Measurements from ENCODE around the gene PRKAR2A. TPM values are rescaled to one million over a fixed set of nuclear protein-coding genes. Genes with fewer than 3 reads are reported as not detected.
"Not testable (repeated sequence)": the region's sequence is repeated elsewhere in the genome, so short reads cannot be mapped to it uniquely, and the experiment has no call there.

Gene PRKAR2A
- total RNA-seq, 1 experiment from 2014 or later, result 7.8 TPM

- no peaks in the 10 kb centered on the region for H3K36me3 ChIP-seq
- no peaks in the 10 kb centered on the region for H3K9me3 ChIP-seq
- DNase-seq, result no peak
- H3K27me3 ChIP-seq, result no peaks in the 10 kb centered on the region
- H3K4me3 ChIP-seq, result no peak overlapping the region
These were observed 91.0 kb downstream of the PRKAR2A start for GRCh38 chr3:48756640-48757039.

GRCh38 chr3:48750856-48751255 is 96.8 kb downstream of the PRKAR2A start:
- Histone ChIP-seq H3K36me3 (no peaks in the 10 kb centered on the region), H3K9me3 (no peaks in the 10 kb centered on the region), H3K27me3 (no peaks in the 10 kb centered on the region), H3K4me3 (no peak overlapping the region)
- DNase-seq, result no peak

GRCh38 chr3:48748754-48749153 is 98.9 kb downstream of the PRKAR2A start:
- Histone ChIP-seq H3K4me3 (no peak overlapping the region), H3K27me3 (no peaks in the 10 kb centered on the region), H3K9me3 (no peaks in the 10 kb centered on the region), H3K36me3 (no peaks in the 10 kb centered on the region)
- DNase-seq, result no peak

GRCh38 chr3:48747706-48748105 is 100.0 kb downstream of the PRKAR2A start:
- Histone ChIP-seq H3K36me3 (no peaks in the 10 kb centered on the region), H3K4me3 (no peak overlapping the region), H3K27me3 (no peaks in the 10 kb centered on the region), H3K9me3 (no peaks in the 10 kb centered on the region)
- no peak for DNase-seq

- no peak for DNase-seq
- Histone ChIP-seq H3K9me3 (no peaks in the 10 kb centered on the region), H3K4me3 (no peak overlapping the region), H3K27me3 (no peaks in the 10 kb centered on the region), H3K36me3 (no peaks in the 10 kb centered on the region)
These were observed 100.6 kb downstream of the PRKAR2A start for GRCh38 chr3:48747015-48747615.

- Histone ChIP-seq H3K9me3 (no peaks in the 10 kb centered on the region), H3K4me3 (no peak overlapping the region), H3K27me3 (no peaks in the 10 kb centered on the region), H3K36me3 (no peaks in the 10 kb centered on the region)
- DNase-seq, result no peak
These were observed 103.9 kb downstream of the PRKAR2A start for GRCh38 chr3:48743773-48744172.

- H3K9me3 ChIP-seq, H3K4me3 ChIP-seq, H3K27me3 ChIP-seq, DNase-seq, H3K36me3 ChIP-seq: not testable (repeated sequence)
These were observed 106.4 kb downstream of the PRKAR2A start for GRCh38 chr3:48741226-48741625.

GRCh38 chr3:48739955-48740823 is 107.5 kb downstream of the PRKAR2A start:
- peak; percentile 57 for DNase-seq
- H3K9me3 ChIP-seq, result no peaks in the 10 kb centered on the region
- H3K36me3 ChIP-seq, result no peaks in the 10 kb centered on the region
- no peaks in the 10 kb centered on the region for H3K27me3 ChIP-seq
- H3K4me3 ChIP-seq, result no peak overlapping the region

GRCh38 chr3:48739617-48739954 is 108.1 kb downstream of the PRKAR2A start:
- Histone ChIP-seq H3K27me3 (no peaks in the 10 kb centered on the region), H3K9me3 (no peaks in the 10 kb centered on the region), H3K36me3 (no peaks in the 10 kb centered on the region), H3K4me3 (no peak overlapping the region)
- DNase-seq, result no peak

- Histone ChIP-seq H3K36me3 (no peaks in the 10 kb centered on the region), H3K4me3 (no peak overlapping the region), H3K9me3 (no peaks in the 10 kb centered on the region), H3K27me3 (no peaks in the 10 kb centered on the region)
- DNase-seq, result no peak
These were observed 108.6 kb downstream of the PRKAR2A start for GRCh38 chr3:48738926-48739616.

GRCh38 chr3:48738144-48738536 is 109.5 kb downstream of the PRKAR2A start:
- no peak for DNase-seq
- H3K4me3 ChIP-seq, result no peak overlapping the region
- no peaks in the 10 kb centered on the region for H3K9me3 ChIP-seq

GRCh38 chr3:48735075-48735767 is 112.5 kb downstream of the PRKAR2A start:
- not testable (repeated sequence) for H3K9me3 ChIP-seq, DNase-seq, H3K27me3 ChIP-seq, H3K4me3 ChIP-seq, H3K36me3 ChIP-seq

More at GRCh38 chr3:48738144-48738536, 109.5 kb downstream of the PRKAR2A start:
- Histone ChIP-seq H3K36me3 (no peaks in the 10 kb centered on the region), H3K27me3 (no peaks in the 10 kb centered on the region)

- H3K4me3 ChIP-seq, DNase-seq, H3K9me3 ChIP-seq, H3K36me3 ChIP-seq, H3K27me3 ChIP-seq: not testable (repeated sequence)
These were observed 113.1 kb downstream of the PRKAR2A start for GRCh38 chr3:48734541-48734940.

- not testable (repeated sequence) for H3K36me3 ChIP-seq, H3K4me3 ChIP-seq, DNase-seq, H3K27me3 ChIP-seq, H3K9me3 ChIP-seq
These were observed 113.7 kb downstream of the PRKAR2A start for GRCh38 chr3:48733752-48734518.

GRCh38 chr3:48727511-48727910 is 120.2 kb downstream of the PRKAR2A start:
- Histone ChIP-seq H3K27me3 (no peaks in the 10 kb centered on the region), H3K9me3 (no peaks in the 10 kb centered on the region), H3K4me3 (no peak overlapping the region), H3K36me3 (no peaks in the 10 kb centered on the region)
- DNase-seq, result no peak

GRCh38 chr3:48725185-48725855 is 122.4 kb downstream of the PRKAR2A start:
- H3K4me3 ChIP-seq, H3K36me3 ChIP-seq, H3K9me3 ChIP-seq, DNase-seq, H3K27me3 ChIP-seq: not testable (repeated sequence)
